ENCODE data around the gene NPTN. TPM values are rescaled to one million over a fixed set of nuclear protein-coding genes. Genes with fewer than 3 reads are reported as not detected.

Gene NPTN
- total RNA-seq, 1 experiment from 2014 or later = 90.9 TPM

- intact Hi-C loops (cut with micrococcal nuclease) = no loop called here
- BruUV-seq (replicated peaks) = no TSS peak
Observed at GRCh38 chr15:73518180-73518862, 114.9 kb downstream of the NPTN start.

More at GRCh38 chr15:73518180-73518862, 114.9 kb downstream of the NPTN start:
- Histone ChIP-seq H3K79me2 (ENCODE audit: insufficient read depth, low read length) (no peaks in the 10 kb centered on the region), H4K20me1 (ENCODE audit: insufficient read depth) (no peaks in the 10 kb centered on the region), H3K9ac (ENCODE audit: low read length) (no peak overlapping the region), H3K4me3 (replicated peaks in 1 of 2; ENCODE audit: low read depth in 1 of 2, low read length in 2 of 2) (no peak overlapping the region), H3K4me1 (ENCODE audit: control insufficient read depth in 1 of 2, insufficient read depth in 2 of 2, low read length in 2 of 2) (no peaks in the 10 kb centered on the region), H3K4me2 (ENCODE audit: low read length) (no peak overlapping the region), H2AFZ (ENCODE audit: low read depth, low read length, poor library complexity, severe bottlenecking) (no peak overlapping the region), H3K9me2 (ENCODE audit: insufficient read depth) (no peaks in the 10 kb centered on the region), H3K9me3 (ENCODE audit: control insufficient read depth in 1 of 2, insufficient read depth in 1 of 2, low read depth in 1 of 2, low read length in 2 of 2) (no peaks in the 10 kb centered on the region), H3K27me3 (ENCODE audit: insufficient read depth, low read length) (no peaks in the 10 kb centered on the region), H3K36me3 (ENCODE audit: control insufficient read depth in 1 of 2, insufficient read depth in 2 of 2, low read length in 2 of 2) (no peaks in the 10 kb centered on the region), H3K27ac (ENCODE audit: low read depth, low read length) (no peak overlapping the region)
- RAD21 ChIA-PET (ENCODE audit: low non-redundant PET in 1 of 2, low total read pairs in 2 of 2, uncharacterized antibody in 2 of 2, unreplicated experiment in 2 of 2) = no interaction called here
- POLR2A ChIA-PET = no interaction called here
- TF ChIP-seq, protein P1, sequence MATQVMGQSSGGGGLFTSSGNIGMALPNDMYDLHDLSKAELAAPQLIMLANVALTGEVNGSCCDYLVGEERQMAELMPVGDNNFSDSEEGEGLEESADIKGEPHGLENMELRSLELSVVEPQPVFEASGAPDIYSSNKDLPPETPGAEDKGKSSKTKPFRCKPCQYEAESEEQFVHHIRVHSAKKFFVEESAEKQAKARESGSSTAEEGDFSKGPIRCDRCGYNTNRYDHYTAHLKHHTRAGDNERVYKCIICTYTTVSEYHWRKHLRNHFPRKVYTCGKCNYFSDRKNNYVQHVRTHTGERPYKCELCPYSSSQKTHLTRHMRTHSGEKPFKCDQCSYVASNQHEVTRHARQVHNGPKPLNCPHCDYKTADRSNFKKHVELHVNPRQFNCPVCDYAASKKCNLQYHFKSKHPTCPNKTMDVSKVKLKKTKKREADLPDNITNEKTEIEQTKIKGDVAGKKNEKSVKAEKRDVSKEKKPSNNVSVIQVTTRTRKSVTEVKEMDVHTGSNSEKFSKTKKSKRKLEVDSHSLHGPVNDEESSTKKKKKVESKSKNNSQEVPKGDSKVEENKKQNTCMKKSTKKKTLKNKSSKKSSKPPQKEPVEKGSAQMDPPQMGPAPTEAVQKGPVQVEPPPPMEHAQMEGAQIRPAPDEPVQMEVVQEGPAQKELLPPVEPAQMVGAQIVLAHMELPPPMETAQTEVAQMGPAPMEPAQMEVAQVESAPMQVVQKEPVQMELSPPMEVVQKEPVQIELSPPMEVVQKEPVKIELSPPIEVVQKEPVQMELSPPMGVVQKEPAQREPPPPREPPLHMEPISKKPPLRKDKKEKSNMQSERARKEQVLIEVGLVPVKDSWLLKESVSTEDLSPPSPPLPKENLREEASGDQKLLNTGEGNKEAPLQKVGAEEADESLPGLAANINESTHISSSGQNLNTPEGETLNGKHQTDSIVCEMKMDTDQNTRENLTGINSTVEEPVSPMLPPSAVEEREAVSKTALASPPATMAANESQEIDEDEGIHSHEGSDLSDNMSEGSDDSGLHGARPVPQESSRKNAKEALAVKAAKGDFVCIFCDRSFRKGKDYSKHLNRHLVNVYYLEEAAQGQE (IDR thresholded peaks at IDR 0.05; ENCODE audit: low read depth) = no peak
- no peak for TF ChIP-seq YY1 (IDR thresholded peaks at IDR 0.05; ENCODE audit: extremely low read depth, insufficient replicate concordance, low read depth, low read length)
- no peak for TF ChIP-seq POLR2A (IDR thresholded peaks at IDR 0.05; ENCODE audit: borderline replicate concordance, extremely low read depth, insufficient read depth, insufficient read length)
- no peak for TF ChIP-seq MAX (IDR thresholded peaks at IDR 0.05)
- TF ChIP-seq ZBTB33 (IDR thresholded peaks at IDR 0.05; ENCODE audit: extremely low read depth, insufficient replicate concordance, low read length) = no peak
- no peak for TF ChIP-seq TCF7L2 (IDR thresholded peaks at IDR 0.05; ENCODE audit: borderline replicate concordance, extremely low read depth, insufficient read depth, insufficient read length)
- no peak for TF ChIP-seq EZH2 (IDR thresholded peaks at IDR 0.05)
- no peak for TF ChIP-seq CTCF (IDR thresholded peaks at IDR 0.05 in 2 of 3, conservative IDR thresholded peaks at IDR 0.05 in 1 of 3; ENCODE audit: borderline replicate concordance in 1 of 3, insufficient read depth in 1 of 3, low read depth in 2 of 3, low read length in 2 of 3)
- TF ChIP-seq SP1 (IDR thresholded peaks at IDR 0.05; ENCODE audit: low read depth) = no peak
- no peak for TF ChIP-seq EGR1 (IDR thresholded peaks at IDR 0.05; ENCODE audit: low read depth)
- no peak for TF ChIP-seq CBX3 (IDR thresholded peaks at IDR 0.05; ENCODE audit: low read depth)
- TF ChIP-seq SIN3A (IDR thresholded peaks at IDR 0.05; ENCODE audit: low read depth) = no peak
- TF ChIP-seq POLR2AphosphoS5 (IDR thresholded peaks at IDR 0.05; ENCODE audit: low read depth, low read length) = no peak
- TF ChIP-seq CEBPB (IDR thresholded peaks at IDR 0.05; ENCODE audit: low read depth) = no peak
- no peak for TF ChIP-seq FOSL1 (IDR thresholded peaks at IDR 0.05; ENCODE audit: low read depth)
- TF ChIP-seq ZFX (IDR thresholded peaks at IDR 0.05) = no peak
- no peak for TF ChIP-seq ZNF274 (IDR thresholded peaks at IDR 0.05; ENCODE audit: low read depth, low read length)
- TF ChIP-seq SRF (IDR thresholded peaks at IDR 0.05; ENCODE audit: low read depth) = no peak
- no peak for TF ChIP-seq ATF3 (IDR thresholded peaks at IDR 0.05)
- no peak for TF ChIP-seq ELF1 (IDR thresholded peaks at IDR 0.05; ENCODE audit: borderline replicate concordance, low read depth)
- ATAC-seq (no peak), DNase-seq (ENCODE audit: low read depth, low spot score) (no peak)
- CTCF ChIA-PET = no interaction called here

All from HCT116 (cell line).